Measurements from ENCODE around the gene AMFR.

Gene AMFR

DNA sequence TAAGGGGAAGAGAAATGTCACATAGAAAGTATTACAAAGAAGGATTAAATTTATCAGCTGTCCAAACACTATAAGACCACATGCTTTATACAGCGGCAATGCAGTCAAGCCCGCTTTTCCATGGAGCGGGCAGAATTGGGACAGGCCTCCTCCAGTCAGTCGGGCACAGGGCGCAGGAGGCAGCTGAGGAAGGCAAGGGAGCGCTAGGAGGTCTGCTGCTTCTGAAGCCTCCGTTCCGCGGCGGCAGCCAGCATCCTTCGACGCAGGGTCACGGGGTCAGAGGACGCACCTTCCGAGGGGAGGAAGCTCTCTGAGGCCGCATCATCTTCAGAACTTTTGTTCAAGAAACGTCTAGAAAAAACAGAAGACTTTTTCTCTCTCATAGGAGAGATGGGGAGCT lies 62.6 kb downstream of the AMFR start:
- no peak for DNase-seq (ENCODE audit: low spot score)

DNA sequence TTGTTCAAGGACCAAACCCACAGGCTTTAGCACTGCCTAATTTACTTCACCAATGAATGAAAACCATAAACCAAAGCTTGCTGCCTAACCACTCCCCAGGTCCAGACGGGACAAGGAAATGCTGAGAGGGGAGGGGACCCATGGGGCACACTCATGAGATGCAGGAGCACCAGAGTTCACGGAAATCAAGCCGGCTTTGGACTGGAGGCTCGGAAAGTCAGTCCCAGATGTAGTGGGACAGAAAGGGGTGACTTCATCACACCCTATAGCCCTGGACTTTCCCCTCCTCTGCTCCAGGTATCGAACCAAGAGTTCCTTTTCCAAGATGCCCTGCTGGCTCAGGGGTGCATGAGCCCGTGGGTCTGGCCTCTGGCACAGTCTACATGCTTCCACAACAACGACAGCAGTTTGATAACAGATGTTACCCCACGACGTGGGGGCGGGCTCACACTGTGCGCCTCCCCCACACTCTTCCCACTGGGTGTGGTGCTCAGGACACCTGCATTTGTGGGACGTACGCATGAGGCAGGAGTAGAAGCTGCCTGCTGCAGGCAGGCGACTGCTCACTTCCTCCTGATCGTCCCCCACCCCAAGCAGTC lies 63.2 kb downstream of the AMFR start:
- DNase-seq (ENCODE audit: low spot score), result no peak

DNA sequence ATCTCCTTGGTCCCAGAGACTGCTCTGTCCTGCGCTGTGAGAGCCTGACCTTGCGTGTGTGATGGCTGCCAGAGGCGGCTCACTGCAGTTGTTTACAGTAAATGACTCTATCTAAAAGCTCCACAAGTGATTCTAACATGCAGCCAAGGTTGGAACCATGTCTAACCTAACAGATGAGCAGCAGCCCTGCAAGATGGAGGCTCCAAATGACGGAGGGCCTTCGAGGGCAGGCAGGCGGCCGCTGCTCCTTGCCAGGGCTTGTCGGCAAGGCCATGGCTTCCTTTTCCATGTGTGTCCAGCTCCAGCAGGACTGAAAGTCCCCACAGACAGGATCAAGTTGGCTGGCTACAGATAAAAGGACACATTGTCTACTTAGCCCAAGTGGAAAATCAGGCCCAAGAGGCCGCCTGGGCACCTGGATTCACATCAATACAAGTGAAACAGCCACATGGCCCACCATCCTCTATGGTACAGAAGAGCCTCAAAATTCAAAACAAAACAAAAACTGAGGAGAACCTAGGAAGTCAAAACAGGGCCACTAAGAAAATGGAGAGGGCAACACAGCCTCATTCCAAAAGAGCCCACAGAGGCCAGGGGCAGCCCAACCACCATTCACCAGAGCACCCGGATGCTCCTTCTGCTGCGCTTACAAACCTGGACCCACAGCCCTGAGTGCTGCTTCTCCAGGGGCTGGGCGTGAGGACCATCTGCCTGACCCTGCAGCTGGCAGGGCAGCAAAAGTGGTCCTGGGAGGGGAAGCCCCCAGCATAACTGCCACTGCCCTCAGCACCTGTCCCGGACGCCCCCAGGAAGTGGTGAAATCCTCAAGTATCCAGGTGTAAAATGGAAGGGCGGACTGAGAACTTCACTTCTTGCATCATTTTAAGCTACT lies 65.0 kb downstream of the AMFR start:
- no peak for DNase-seq (ENCODE audit: low spot score)

DNA sequence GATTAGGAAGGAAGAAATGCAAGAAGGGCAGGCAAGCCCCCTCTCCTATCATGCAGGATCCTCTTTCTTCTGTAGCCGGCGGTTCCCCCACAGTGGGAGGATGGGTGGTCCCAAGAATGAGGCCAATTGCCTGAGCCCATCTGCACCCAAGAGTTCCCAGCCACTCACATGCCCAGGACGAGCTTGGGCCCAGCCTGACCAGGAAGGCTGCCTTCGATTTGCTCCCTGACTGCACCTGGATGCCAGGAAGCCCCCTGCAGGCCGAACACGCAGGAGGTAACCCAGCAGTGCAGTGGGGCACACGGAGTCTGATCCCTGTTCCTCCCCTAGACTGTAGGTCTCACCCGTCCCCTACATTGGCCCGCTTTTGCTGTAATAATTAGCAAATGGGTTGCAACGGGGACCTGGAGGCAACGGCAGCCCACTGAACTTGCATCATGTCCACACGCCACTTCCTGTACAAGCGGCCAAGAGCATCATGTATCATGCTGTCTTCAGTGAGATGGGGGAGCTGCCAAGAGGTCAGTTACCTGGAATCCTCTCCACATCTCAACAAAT lies 67.5 kb downstream of the AMFR start:
- DNase-seq (ENCODE audit: low spot score), result no peak

DNA sequence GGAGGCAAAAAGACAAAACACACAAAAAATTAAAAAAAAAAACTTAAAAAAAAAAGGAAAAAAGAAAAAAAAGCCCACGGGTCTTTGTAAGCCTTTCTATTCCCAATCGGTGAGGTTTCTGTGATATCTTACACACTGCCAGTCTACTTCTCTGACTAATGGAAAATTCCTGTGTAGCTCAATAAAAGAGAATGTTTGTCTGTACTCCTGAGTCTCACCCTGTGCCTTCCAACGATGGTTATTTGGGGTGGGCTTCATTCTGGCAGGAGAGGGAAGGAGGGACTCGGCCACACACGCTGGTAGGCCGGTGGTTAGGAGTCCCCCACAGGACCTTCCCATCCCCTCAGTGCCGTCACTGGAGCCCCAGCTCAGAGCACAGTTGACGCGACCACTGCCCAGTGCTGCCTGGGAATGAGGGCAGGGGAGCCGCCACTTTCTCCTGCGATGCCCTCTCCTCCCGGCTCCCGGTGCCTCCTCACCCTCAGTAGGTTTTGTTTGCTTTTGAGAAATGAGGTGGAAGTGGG lies 68.0 kb downstream of the AMFR start:
- no peak for DNase-seq (ENCODE audit: low spot score)

DNA sequence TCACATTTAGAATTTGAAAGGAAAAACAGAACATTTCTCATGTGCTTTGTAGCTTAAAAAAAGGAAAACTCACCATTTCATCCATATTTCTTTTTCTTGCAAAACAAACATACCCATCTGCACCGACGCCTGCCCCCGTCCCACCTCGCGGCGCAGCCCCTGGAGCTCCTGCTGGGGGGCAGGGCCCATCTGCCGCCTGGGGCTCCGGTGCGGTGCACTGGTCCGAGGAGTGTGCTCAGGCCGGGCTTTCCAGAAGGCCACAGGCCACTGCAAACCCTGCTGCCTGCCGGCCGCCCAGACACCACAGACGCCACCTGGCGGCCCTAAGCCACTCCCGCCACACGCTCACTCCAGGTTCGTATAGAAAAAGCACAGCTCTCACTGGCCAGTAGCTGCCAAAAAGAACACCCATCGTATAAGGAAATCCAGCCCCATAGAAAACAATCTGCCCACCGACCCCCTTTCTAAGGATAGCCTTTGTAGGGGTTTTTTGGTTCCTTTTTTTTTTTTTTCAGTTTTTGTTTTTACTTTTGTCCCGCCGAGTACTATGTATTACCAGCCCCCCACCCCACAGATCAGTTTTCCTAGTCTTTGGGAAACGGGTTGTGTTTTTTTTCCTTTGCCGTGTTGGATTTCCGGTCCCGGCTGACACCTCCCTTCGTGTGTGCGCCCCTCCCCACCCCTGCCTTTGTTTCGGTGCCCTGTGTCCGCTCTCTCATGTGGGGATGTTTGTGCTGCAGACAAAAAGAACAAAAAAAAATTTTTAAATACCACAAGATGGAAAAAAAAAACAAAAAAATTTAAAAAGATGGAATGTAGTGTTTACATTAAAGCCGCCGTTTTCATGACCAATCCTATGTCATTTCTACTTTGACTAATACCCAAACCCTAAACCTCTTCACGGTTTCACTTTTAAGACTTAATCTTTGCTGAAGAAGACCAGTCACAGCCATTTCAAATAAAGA lies 68.8 kb downstream of the AMFR start:
- DNase-seq (ENCODE audit: low spot score), result peak; percentile 51

DNA sequence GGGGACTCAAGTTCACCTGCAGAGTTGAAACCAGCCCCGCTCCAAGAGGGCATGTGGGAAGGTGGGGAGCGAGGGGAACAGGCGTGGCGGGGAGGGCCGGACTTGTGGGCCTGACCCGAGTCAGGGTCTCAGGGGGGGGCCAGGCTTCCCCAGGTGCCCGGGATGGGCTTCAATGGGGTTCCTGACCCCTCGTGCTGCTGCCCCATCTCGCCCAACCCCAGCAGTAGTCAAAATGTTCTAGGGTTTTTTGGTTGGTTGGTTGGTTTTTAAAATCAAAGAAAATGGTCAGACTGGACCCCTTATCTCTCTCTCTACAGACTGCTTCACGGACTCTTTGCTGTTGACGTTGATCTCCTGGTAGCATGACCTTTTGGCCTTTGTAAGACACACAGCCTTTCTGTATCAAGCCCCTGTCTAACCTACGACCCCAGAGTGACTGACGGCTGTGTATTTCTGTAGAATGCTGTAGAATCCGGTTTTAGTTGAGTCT lies 69.5 kb downstream of the AMFR start:
- no peak for DNase-seq (ENCODE audit: low spot score)

DNA sequence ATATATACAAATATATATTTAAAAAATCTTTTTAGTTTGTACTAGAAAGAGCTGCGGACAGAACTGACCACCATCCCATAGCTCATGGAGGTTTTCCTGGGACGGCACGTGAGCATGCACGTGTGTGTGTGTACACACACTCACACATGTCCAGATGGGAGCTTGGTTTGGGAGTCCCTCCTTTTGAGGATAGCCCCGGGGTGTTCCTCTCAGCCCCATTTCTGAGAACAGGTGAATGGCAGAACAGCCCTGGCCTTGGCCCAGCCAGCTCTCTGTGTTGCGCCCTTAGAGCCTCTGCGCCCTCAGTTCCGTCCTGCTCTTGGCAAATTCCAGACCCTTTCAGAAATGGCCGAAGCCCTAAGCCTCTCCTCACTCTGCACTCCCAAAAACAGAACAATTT lies 70.1 kb downstream of the AMFR start:
- DNase-seq (ENCODE audit: low spot score), result no peak

DNA sequence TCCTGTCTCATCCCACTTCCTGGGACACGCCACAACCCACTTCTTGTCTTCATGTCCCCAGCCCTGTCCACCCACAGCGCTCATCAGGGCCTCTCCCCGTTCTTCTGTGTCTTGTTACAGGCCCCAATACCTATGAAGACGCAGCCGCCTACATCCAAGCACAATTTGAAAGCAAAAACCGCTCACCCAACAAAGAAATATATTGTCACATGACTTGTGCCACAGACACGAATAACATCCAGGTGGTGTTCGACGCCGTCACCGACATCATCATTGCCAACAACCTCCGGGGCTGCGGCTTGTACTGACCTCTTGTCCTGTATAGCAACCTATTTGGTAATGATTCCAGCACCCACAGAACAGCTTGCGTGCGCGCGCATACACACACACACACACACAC lies 70.6 kb downstream of the AMFR start:
- DNase-seq (ENCODE audit: low spot score), result no peak

DNA sequence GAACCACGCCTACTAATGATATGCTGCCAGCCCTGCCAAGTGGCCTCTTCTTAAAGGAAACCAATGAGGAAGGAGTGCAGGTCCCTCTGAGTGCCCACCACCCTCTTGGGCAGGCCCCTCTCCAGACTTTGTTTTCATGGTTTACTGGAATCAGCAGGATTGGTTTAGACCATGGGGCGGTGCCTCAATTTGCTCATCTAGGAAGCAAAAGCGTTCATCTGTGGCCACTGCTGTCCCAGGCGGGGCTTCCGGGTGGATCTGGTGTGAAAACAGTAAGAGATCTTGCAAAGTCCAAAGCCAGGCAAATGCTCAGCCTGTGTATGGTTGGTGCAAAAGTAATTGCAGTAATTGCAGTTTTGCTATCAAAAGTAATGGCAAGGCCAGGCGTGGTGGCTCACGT lies 71.3 kb downstream of the AMFR start:
- DNase-seq (ENCODE audit: low spot score), result no peak

DNA sequence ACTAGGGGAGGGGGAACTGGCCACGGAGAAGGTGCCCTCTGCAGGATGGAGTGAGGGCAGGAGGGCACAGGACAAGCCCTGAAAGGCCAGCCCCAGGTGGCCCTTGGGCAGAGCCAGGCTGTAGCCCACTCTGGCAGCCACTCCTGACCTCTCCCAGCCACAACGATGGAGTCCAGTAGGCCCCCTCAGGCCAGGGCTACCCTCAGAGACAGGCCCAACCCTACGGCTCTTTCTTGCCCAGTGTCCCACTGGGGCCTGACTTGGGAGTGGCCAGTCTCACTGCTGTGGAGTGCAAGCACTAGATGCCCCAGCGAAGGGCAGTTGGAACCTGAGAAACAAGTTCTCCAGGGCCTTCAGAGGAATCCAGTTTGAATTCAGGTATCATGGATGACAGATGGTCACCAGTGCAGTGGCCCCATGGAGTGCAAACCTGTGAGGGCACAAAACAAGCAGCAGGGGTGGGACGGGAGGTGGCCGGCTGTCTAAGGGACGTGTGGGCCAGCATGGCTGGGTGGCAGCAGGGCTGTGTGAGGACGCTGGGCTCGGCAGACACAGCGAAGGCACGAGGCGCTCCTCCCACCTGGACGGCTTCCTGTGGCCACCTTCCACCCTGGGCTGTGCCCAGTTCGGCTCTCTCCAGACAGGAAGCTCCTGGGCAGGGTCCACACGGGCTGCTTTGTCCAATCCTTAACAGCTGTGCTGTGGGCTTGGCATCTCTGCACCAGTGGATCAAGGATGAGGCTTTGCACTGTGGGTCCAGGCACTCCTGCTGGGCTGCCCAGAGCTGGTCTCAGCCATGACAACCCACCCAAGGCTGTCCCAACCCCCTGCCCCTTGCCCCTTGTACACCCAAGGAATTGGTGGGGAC lies 72.1 kb downstream of the AMFR start:
- no peak for DNase-seq (ENCODE audit: low spot score)

DNA sequence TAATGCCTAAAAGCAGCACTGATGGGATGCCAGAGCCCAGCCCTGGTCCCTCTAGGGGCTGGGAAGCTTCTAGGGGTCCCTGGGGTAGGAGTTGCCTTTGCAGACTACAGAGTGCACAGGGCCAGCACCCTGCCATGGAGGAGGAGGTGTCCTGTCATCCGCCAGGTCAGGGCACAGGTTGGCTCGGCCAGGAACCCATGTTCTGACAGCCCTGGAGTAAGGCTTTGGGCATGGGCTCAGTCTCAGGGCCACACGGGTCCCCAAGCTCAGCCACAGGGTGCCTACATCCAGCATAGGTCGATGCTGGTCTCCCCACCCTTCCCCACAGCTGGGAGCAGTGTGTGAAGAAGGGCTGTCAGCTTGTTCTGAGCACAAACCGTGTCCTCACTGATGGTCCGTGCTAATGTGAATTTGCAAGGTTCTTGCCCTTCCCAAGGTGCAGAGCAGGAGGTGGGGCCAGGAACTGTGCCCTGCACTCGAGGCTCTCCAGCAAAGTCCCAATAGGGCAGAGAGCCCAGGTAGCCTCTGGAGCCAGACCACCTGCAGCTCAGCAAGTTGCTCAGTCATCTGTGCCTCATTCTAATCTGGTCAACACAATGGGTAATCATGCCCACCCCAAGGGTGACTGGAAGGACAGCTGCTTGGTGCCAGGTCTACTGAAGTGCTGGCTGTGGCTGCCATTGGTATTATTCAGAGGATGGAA lies 72.8 kb downstream of the AMFR start:
- DNase-seq (ENCODE audit: low spot score), result no peak

DNA sequence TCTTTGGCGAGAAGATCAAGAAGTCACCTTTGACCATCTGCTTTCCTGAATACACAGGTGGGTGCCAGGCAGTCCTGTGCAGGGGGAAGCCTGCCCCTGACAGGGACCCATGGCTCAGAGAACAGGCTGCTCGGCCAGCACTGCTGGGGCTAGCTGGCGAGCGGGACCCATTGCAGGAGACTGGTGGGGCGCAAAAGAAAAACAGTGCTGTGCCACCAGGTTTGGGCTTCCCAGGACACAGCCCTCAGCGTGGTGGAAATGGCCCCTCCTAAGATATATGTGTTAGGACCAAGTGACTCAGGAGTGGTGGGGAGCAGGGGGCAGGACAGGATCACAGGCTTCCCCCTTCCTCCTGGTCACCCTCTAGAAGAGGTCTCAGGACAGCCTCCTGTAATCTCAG lies 73.9 kb downstream of the AMFR start:
- no peak for DNase-seq (ENCODE audit: low spot score)

DNA sequence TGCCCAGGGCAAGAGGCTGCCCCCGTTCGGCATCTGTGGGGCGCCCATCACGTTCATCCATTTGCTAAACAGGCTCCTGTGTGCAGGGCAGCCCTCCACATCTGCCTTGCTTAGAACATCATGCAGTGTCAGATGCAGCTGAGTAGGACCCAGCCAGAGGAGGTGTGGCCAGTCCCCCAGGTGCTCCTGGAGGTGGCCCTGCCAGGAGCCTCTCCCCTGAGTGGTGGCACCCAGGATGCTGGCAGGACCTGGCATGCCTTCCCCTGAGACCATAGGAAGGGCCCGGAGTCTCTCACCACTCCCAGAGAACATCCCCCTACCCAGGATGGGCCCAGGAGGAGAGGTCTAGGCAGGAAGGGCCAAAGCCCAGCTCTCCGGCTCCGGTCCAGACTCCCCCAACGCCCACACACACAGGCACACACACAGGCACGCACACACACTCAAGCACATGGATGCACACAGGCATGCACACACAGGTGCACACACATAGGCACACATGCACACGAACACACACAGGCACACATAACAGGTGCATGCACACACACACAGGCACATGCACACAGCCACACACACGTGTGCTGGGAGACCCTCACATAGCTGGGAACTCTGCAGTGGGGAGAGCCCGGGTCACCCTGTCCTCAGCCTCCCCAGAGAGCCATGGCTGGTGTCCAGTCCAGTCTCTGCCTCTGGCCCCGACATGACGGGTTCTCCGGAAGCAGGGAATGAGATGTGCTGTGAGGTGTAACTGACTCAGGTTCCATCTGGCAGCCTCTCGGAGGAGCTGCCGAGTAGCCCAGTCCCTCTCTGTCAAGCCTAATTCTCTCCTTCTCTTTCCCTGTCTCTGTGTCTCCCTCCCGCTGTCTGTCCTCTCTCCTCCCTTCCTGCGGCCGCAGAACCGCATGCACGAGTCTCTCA lies 74.6 kb downstream of the AMFR start:
- no peak for DNase-seq (ENCODE audit: low spot score)

DNA sequence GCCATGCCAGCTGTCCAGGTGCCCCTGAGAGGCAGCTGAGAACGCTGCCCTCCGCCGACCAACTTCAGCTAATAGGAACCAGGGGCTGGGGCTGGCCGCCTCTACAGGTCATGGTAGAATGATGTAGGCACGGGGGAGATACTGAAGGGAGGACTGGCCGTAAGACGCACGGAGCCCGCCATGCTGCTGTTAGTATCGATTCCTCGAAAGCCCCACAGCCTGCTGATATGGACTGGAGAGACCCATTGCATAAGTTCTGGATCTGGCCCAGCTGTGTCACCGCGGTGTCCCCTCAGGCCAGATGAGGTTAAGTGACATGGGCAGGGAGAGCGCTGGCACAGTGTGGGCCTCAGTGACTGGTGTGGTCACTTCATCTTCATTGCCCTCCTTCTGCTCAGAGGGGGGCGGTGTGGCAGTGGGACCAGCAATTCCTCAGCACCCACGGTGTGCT lies 75.6 kb downstream of the AMFR start:
- no peak for DNase-seq (ENCODE audit: low spot score)

DNA sequence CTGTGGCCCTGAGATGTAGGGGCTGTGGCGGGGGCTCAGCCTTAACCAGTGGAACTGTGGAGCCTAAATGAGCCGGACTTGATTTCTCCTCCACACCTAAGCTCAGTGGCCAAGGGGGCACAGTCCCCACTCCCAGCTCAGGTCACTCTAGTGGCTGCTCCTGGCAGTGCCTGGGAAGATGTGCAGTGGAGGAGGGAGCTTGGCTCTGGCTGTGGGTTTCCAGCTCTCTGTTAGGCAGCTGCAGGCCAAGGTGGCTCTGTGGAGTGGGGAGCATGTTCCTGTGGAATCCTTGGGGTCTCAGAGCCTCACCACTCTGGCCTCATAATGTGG lies 76.3 kb downstream of the AMFR start:
- no peak for DNase-seq (ENCODE audit: low spot score)

DNA sequence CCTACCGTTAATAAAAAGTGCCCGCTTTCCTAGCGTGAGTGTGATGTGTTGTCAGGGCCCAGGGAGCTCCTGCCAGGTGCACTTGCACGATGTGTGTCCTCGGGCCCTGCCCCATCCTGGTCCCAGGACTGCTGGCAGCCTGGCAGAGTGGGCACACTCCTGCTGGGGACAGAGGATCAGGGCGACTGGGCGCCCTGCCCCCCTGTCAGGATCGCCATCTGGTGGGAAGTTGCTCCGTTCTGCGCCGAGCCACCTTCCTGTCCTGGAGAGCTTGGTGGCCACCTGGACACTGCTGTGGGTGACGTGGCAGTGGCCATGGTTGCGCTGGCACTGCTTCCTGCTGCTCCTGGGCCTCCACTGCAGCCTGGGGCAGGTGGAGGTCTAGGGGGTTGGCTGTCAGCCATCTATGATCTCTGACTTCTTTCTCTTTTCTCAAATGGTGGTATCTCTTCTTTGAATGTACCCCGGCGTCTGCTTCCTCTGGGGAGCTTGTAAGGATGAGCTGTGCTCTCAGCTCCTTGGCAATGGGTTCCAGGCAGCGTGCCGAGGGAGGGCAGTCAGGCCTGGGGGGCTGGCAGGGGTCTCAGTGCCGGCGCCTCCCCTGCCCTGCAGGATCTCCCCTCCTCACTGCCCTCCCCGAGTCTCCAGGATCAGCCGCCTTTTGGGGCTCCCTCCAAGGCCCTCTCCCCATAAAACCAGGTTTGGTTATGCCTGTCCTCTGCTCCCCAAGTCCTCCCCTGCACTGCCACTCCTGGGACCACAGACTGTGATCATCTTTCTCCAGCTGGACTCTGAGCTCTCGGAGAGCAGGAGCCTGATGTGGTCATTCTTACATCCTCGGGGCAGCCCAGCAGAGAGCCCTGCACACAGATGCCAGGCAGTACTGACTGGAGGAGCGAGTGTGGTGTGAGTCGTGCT lies 76.9 kb downstream of the AMFR start:
- DNase-seq (ENCODE audit: low spot score), result no peak

DNA sequence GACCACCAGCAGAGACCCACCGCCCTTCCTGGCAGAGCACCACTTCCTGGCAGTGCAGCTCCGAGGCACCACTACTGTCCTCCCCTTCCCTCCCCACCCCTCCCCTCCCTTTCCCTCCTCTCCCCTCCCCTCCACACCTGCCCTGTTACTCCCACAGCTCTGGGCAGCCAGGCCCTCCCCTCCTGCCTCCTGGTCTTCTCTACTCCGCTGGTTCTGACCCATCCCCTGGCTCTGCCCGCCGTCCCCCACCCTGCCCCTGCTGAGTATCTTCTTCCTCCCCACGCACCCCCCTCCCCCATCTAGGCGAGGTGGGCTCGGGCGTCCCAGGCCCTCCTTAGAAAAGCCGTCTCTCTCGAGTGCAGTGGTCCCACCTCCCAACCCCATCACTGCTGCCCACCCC lies 77.7 kb downstream of the AMFR start:
- no peak for DNase-seq (ENCODE audit: low spot score)
